K562 (cell line): ENCODE results near the gene PLEKHN1. TPM values are rescaled to one million over a fixed set of nuclear protein-coding genes. Genes with fewer than 3 reads are reported as not detected.

ENCODE experiments used
- CTCF ChIP-seq, 3 experiments: IDR thresholded peaks in 2 of 3; conservative IDR thresholded peaks in 1 of 3; 2 replicates each; pipeline ENCODE4 v1.5.1; 2011 to 2012; ENCODE audit warnings: low read length in 3 of 3, mild to moderate bottlenecking in 3 of 3, control low read depth in 2 of 3, improper control_type of control experiment in 1 of 3, inconsistent platforms in 1 of 3, low read depth in 1 of 3, mixed read lengths in 1 of 3, moderate library complexity in 1 of 3; ENCODE audit not compliant: insufficient read depth in 2 of 3
- FOXJ2 ChIP-seq: fragments of 200-800 bp; sonication (Bioruptor generic); IDR thresholded peaks from 2 replicates; pipeline ENCODE4 v1.6.1; 2016; ENCODE audit warnings: missing genetic modification characterization, missing compliant biosample characterization
- FOXK1 ChIP-seq: sonication (generic); formaldehyde crosslinking; IDR thresholded peaks from 2 replicates; pipeline ENCODE4 v1.8.0; 2022; ENCODE audit warnings: missing genetic modification reagents, mild to moderate bottlenecking, borderline replicate concordance
- HNRNPUL1 ChIP-seq: fragments of 200-400 bp; formaldehyde crosslinking; IDR thresholded peaks from 2 replicates; pipeline ENCODE4 v1.6.1; 2017; ENCODE audit warnings: low read length
- JUND ChIP-seq, 2 experiments: IDR thresholded peaks; 2 replicates in 1 of 2; 3 replicates in 1 of 2; pipeline ENCODE4 v1.6.1; 2011; ENCODE audit warnings: borderline replicate concordance in 2 of 2, low read depth in 2 of 2, low read length in 2 of 2, improper control_type of control experiment in 1 of 2, missing biosample characterization in 1 of 2, missing genetic modification characterization in 1 of 2, missing genetic modification reagents in 1 of 2
- PHB ChIP-seq: fragments of 250-450 bp; sonication (Bioruptor Pico); IDR thresholded peaks from 2 replicates; pipeline ENCODE4 v1.5.0; 2021
- ZC3H4 ChIP-seq: sonication (generic); formaldehyde crosslinking; IDR thresholded peaks from 2 replicates; pipeline ENCODE4 v1.9.0; 2021; ENCODE audit warnings: missing genetic modification reagents, borderline replicate concordance
- ZFP30 ChIP-seq: fragments of 250-450 bp; sonication (Bioruptor Pico); IDR thresholded peaks from 2 replicates; pipeline ENCODE4 v1.8.0; 2022; ENCODE audit warnings: moderate library complexity, mild to moderate bottlenecking, inconsistent platforms, borderline replicate concordance
- ZNF280A ChIP-seq: fragments of 450-650 bp; IDR thresholded peaks from 2 replicates; pipeline ENCODE4 v1.6.1; 2018; ENCODE audit warnings: mild to moderate bottlenecking, low read depth; ENCODE audit not compliant: partially characterized antibody
- ZNF407 ChIP-seq: fragments of 450-650 bp; IDR thresholded peaks from 2 replicates; pipeline ENCODE4 v1.6.1; 2016; ENCODE audit warnings: low read depth
- ZNF431 ChIP-seq: sonication (generic); formaldehyde crosslinking; IDR thresholded peaks from 2 replicates; pipeline ENCODE4 v1.8.0; 2022; ENCODE audit warnings: mild to moderate bottlenecking, missing genetic modification reagents
- polyA plus RNA-seq, 8 experiments: library from polyadenylated mRNA; depleted of rRNA in 4 of 8; stranded (reverse) in 5 of 8; unstranded in 3 of 8; fragments of >200 nt; fragmentation: Nextera tagmentation in 2 of 8; fragmentation: Illumina TruSeq in 1 of 8; extraction: Ambion mirVana in 2 of 8; extraction: Trizol in 1 of 8; gene quantifications; 2 replicates each; pipeline versions ENCODE4 v1.2.1 to v1.2.3, GENCODE V29; 2011 to 2014; ENCODE audit warnings: inconsistent platforms in 1 of 8, missing spikeins in 1 of 8
- total RNA-seq, 7 experiments: library from RNA; depleted of rRNA in 6 of 7; stranded (reverse); fragments of >200 nt in 6 of 7; fragmentation: Illumina TruSeq in 2 of 7; extraction: Trizol in 2 of 7; gene quantifications; 2 replicates each; pipeline versions ENCODE4 v1.2.1 to v1.2.3, GENCODE V29; 2011 to 2021; ENCODE audit warnings: low replicate concordance in 1 of 7

PLEKHN1 gene
- total and polyA plus RNA-seq, 9 of the 15 experiments (the other 6 are each of a cell fraction or from before 2014, with no cell fraction given), result 0.07 to 1.5 (median 0.13) TPM; not detected in 2

- peak; percentile 92 for TF ChIP-seq ZC3H4 (CRISPR knock-in tag)
- peak; percentile 44 for TF ChIP-seq PHB (CRISPR knock-in tag)
- no peak for TF ChIP-seq HNRNPUL1
- no peak for TF ChIP-seq ZNF407
- TF ChIP-seq ZFP30 (CRISPR knock-in tag), result no peak
- peak in 1 of 3 experiments; percentile 21; a peak in 2 of 6 replicates for TF ChIP-seq CTCF (IDR thresholded peaks at IDR 0.05 in 2 of 3, conservative IDR thresholded peaks at IDR 0.05 in 1 of 3; ENCODE audit: insufficient read depth in 2 of 3, low read depth in 1 of 3, low read length in 3 of 3)
- TF ChIP-seq ZNF431 (CRISPR knock-in tag), result peak; percentile 93
- TF ChIP-seq JUND (IDR thresholded peaks at IDR 0.05; ENCODE audit: borderline replicate concordance, low read depth, low read length), result peak; percentile 100
- TF ChIP-seq JUND (tag; IDR thresholded peaks at IDR 0.05; ENCODE audit: borderline replicate concordance, low read depth, low read length), result peak; percentile 100
- TF ChIP-seq FOXK1 (CRISPR knock-in tag), result peak; percentile 96
- no peak for TF ChIP-seq FOXJ2 (tag)
- no peak for TF ChIP-seq ZNF280A
These were observed 34.2 kb downstream of the PLEKHN1 start (continued) for GRCh38 chr1:1000357-1001056.
